Measurements from ENCODE around the gene IGFBP3.

- TF ChIP-seq GATA3 (IDR thresholded peaks at IDR 0.05; ENCODE audit: low read depth, low read length) (no peak), GATA2 (IDR thresholded peaks at IDR 0.05; ENCODE audit: low read depth, low read length) (no peak)
These were observed 53.6 kb downstream of the IGFBP3 start for GRCh38 chr7:45867471-45867870.
